ENCODE data around the gene PAQR5. TPM values are rescaled to one million over a fixed set of nuclear protein-coding genes. Genes with fewer than 3 reads are reported as not detected.
A peak's percentile ranks its signal among the peaks of the same experiment; 100 is the strongest.

Gene PAQR5
- total and polyA plus RNA-seq, 9 of the 15 experiments (the other 6 are each of a cell fraction or from before 2014, with no cell fraction given): 0.04 to 0.08 TPM; not detected in 7

DNA sequence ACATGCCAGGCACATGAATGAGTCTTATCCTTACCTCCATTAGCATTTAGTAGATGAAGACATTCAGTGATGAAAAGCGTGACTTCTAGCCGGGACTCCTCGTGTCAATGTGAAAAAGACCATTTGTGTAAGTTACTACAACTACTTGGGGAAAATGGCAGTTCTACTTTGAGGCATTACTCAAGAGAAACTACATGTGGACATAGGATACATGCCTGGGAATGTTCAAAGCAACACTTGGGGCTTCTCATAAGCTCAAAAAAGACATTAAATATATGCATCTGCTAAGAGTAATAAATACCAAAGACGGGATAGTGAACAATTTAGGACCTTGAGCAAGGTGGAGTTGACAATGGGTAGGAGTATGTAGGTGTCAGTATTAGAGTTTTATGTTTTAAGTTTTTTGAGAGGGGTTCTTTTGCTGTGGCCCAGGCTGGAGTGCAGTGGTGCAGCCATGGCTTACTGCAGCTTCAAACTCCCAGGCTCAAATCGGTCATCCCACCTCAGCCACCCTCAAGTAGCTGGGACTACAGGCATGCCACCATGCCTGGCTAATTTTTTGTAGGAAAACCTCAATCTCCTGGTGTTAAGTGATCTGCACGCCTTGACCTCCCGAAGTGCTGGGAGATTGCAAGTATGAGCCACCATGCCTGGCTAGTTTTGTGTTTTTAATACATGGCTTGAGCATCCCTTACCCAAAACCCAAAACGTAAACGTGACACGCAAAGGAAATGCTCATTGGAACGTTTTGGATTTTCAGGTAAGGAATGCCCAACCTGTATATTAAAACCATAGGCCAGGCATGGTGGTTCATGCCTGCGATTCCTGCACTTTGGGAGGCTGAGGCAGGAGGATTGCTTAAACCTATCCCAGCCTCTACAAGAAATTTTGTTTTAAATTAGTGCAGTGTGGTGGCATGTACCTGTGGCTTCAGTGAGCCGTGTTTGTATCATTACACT lies 157.8 kb downstream of the PAQR5 start (continued):
- TF ChIP-seq RHOXF2B (CRISPR knock-in tag; conservative IDR thresholded peaks at IDR 0.05): 0 out of 2 replicates have a peak, but pooled peaks have one; percentile 33
- TF ChIP-seq NFE2L1 (tag; IDR thresholded peaks at IDR 0.05; ENCODE audit: borderline replicate concordance, low read depth): no peak
- TF ChIP-seq E2F4 (CRISPR knock-in tag; IDR thresholded peaks at IDR 0.05; ENCODE audit: low read depth): no peak
- TF ChIP-seq IRF2 (CRISPR knock-in tag; IDR thresholded peaks at IDR 0.05): no peak
- TF ChIP-seq PHF21A (IDR thresholded peaks at IDR 0.05; ENCODE audit: borderline replicate concordance, low read depth): no peak
- TF ChIP-seq CREB3 (tag; conservative IDR thresholded peaks at IDR 0.05; ENCODE audit: low read depth): no peak
- no peak for TF ChIP-seq ARNT (IDR thresholded peaks at IDR 0.05)
- TF ChIP-seq, protein P1, sequence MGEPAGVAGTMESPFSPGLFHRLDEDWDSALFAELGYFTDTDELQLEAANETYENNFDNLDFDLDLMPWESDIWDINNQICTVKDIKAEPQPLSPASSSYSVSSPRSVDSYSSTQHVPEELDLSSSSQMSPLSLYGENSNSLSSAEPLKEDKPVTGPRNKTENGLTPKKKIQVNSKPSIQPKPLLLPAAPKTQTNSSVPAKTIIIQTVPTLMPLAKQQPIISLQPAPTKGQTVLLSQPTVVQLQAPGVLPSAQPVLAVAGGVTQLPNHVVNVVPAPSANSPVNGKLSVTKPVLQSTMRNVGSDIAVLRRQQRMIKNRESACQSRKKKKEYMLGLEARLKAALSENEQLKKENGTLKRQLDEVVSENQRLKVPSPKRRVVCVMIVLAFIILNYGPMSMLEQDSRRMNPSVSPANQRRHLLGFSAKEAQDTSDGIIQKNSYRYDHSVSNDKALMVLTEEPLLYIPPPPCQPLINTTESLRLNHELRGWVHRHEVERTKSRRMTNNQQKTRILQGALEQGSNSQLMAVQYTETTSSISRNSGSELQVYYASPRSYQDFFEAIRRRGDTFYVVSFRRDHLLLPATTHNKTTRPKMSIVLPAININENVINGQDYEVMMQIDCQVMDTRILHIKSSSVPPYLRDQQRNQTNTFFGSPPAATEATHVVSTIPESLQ (CRISPR knock-in tag; IDR thresholded peaks at IDR 0.05): no peak
- no peak for TF ChIP-seq THAP12 (CRISPR knock-in tag; IDR thresholded peaks at IDR 0.05)
- TF ChIP-seq ZNF511 (CRISPR knock-in tag; IDR thresholded peaks at IDR 0.05): no peak
- TF ChIP-seq KAT7 (CRISPR knock-in tag; IDR thresholded peaks at IDR 0.05; ENCODE audit: borderline replicate concordance): no peak
- TF ChIP-seq ZNF695 (CRISPR knock-in tag; IDR thresholded peaks at IDR 0.05): no peak
- peak; percentile 10; the same call in 1 of the 2 replicates for TF ChIP-seq POLR2G (IDR thresholded peaks at IDR 0.05; ENCODE audit: low read depth, low read length)
- TF ChIP-seq BRF1 (IDR thresholded peaks at IDR 0.05; ENCODE audit: borderline replicate concordance, extremely low read depth, insufficient read length): no peak
- TF ChIP-seq FOXM1 (IDR thresholded peaks at IDR 0.05; ENCODE audit: low read depth): no peak
- TF ChIP-seq FOXM1 (CRISPR knock-in tag; IDR thresholded peaks at IDR 0.05; ENCODE audit: low read depth): no peak
- TF ChIP-seq SUPT5H (IDR thresholded peaks at IDR 0.05): peak; percentile 75
- no peak for TF ChIP-seq ZNF146 (CRISPR knock-in tag; IDR thresholded peaks at IDR 0.05; ENCODE audit: unreplicated experiment)
- no peak for TF ChIP-seq ZFX (CRISPR knock-in tag; IDR thresholded peaks at IDR 0.05)
- TF ChIP-seq MBD2 (IDR thresholded peaks at IDR 0.05; ENCODE audit: borderline replicate concordance, low read depth): no peak
- TF ChIP-seq ZNF780A (CRISPR knock-in tag; IDR thresholded peaks at IDR 0.05): no peak
